ENCODE data around the gene CREBRF.
A peak's percentile ranks its signal among the peaks of the same experiment; 100 is the strongest.
"Not testable (repeated sequence)": the region's sequence is repeated elsewhere in the genome, so short reads cannot be mapped to it uniquely, and the experiment has no call there.

The CREBRF gene

GRCh38 chr5:173025651-173026050, 30.5 kb upstream of the CREBRF start:
- no peak for DNase-seq (ENCODE audit: low read depth)
- no peak overlapping the region for H3K4me3 ChIP-seq (ENCODE audit: low read depth, low read length)
- TF ChIP-seq CTCF (conservative IDR thresholded peaks at IDR 0.05; ENCODE audit: low read depth, low read length): no peak

GRCh38 chr5:173027905-173028304, 28.2 kb upstream of the CREBRF start:
- H3K4me3 ChIP-seq (ENCODE audit: low read depth, low read length): no peak overlapping the region
- no peak for DNase-seq (ENCODE audit: low read depth)
- no peak for TF ChIP-seq CTCF (conservative IDR thresholded peaks at IDR 0.05; ENCODE audit: low read depth, low read length)

- no peak for TF ChIP-seq CTCF (conservative IDR thresholded peaks at IDR 0.05; ENCODE audit: low read depth, low read length)
- H3K4me3 ChIP-seq (ENCODE audit: low read depth, low read length): no peak overlapping the region
- no peak for DNase-seq (ENCODE audit: low read depth)
Measured at GRCh38 chr5:173028811-173029327, 27.3 kb upstream of the CREBRF start.

DNA sequence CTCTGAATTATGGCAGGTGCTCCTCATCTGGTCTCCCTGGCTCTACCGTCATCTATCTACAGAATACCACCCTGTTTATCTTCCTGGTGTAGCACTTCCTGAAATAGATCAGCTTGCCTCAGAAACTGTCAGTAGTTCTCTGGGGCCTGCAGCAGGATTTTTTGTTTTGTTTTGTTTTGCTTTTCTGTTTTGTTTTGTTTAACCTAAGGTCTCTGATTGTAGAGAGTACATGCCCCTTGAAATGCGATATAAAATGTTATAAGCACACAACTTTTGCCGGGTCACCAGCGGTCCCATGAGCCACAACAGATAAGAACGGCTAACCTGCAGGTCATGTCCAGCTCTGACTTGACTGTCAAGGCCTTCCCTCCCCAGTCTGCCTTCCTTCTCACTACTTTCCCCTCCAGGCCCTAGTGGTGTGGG, 26.6 kb upstream of the CREBRF start:
- DNase-seq (ENCODE audit: low read depth): peak; percentile 31
- H3K4me3 ChIP-seq (ENCODE audit: low read depth, low read length): no peak overlapping the region
- no peak for TF ChIP-seq CTCF (conservative IDR thresholded peaks at IDR 0.05; ENCODE audit: low read depth, low read length)

- DNase-seq (ENCODE audit: low read depth); H3K4me3 ChIP-seq (ENCODE audit: low read depth, low read length): not testable (repeated sequence)
Measured at GRCh38 chr5:173032096-173032495, 24.1 kb upstream of the CREBRF start.

DNA sequence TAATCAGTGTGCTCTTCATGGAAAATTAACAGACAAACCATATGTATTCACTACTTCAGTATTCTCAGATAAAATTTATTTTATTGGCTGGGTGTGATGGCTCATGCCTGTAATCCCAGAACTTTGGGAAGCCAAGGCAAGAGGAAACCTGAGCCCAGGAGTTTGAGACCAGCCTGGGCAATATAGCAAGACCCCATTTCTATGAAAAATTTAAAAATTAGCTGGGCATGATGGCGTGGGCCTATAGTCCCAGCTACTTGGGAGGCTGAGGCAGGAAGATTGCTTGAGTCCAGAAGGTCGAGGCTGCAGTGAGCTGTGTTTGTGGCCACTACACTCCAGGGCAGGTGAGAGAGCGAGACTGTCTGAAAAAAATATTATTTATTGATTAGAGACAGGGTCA, 23.4 kb upstream of the CREBRF start:
- no peak for DNase-seq (ENCODE audit: low read depth)

GRCh38 chr5:173033923-173034322, 22.2 kb upstream of the CREBRF start:
- no peak for TF ChIP-seq CTCF (conservative IDR thresholded peaks at IDR 0.05; ENCODE audit: low read depth, low read length)
- DNase-seq (ENCODE audit: low read depth): no peak
- no peak overlapping the region for H3K4me3 ChIP-seq (ENCODE audit: low read depth, low read length)

More for the DNA sequence above, 23.4 kb upstream of the CREBRF start:
- H3K4me3 ChIP-seq (ENCODE audit: low read depth, low read length): no peak overlapping the region
- no peak for TF ChIP-seq CTCF (conservative IDR thresholded peaks at IDR 0.05; ENCODE audit: low read depth, low read length)
